HFFc6 (cell line): ENCODE results near the gene ZSCAN23. TPM values are rescaled to one million over a fixed set of nuclear protein-coding genes. Genes with fewer than 3 reads are reported as not detected.

Experiments used
- DNase-seq: peaks from one replicate; pipeline ENCODE4 v3.0.0-alpha.2; 2018
- H3K27ac Mint-ChIP-seq: 2 replicates; pipeline ENCODE4 v1.8.0; 2020; ENCODE audit warnings: mild to moderate bottlenecking, mixed read lengths
- H3K27me3 Mint-ChIP-seq: 2 replicates; pipeline ENCODE4 v1.8.0; 2021; ENCODE audit warnings: mild to moderate bottlenecking, moderate library complexity, mixed read lengths; ENCODE audit not compliant: insufficient read depth
- H3K36me3 Mint-ChIP-seq: 2 replicates; pipeline ENCODE4 v1.8.0; 2021; ENCODE audit warnings: low read depth, mixed read lengths
- H3K4me1 Mint-ChIP-seq: 2 replicates; pipeline ENCODE4 v1.8.0; 2020; ENCODE audit warnings: low read depth, mixed read lengths
- H3K4me3 Mint-ChIP-seq: 2 replicates; pipeline ENCODE4 v1.8.0; 2020; ENCODE audit warnings: mild to moderate bottlenecking, moderate library complexity, mixed read lengths
- H3K9me3 Mint-ChIP-seq: 2 replicates; pipeline ENCODE4 v1.8.0; 2020; ENCODE audit warnings: mild to moderate bottlenecking, mixed read lengths
- CTCF ChIP-seq: fragments of 200-600 bp; sonication (generic); IDR thresholded peaks from 2 replicates; pipeline ENCODE4 v1.5.0; 2021; ENCODE audit warnings: antibody characterized with exemption, mild to moderate bottlenecking
- total RNA-seq, 6 experiments: library from RNA; stranded (reverse); fragmentation: NEBNext Ultra II Directional; extraction: Animal tissue kit (Norgen Biotek cat#: 25700); gene quantifications; 2 replicates in 1 of 6; 3 replicates in 5 of 6; pipeline ENCODE4 v1.2.3, GENCODE V29; 2021

Gene ZSCAN23
- total RNA-seq, 6 experiments from 2014 or later = 0.48 to 1.5 (median 1.0) TPM

- H3K36me3 Mint-ChIP-seq = no peaks in the 10 kb centered on the region
- H3K9me3 Mint-ChIP-seq = no peaks in the 10 kb centered on the region
- DNase-seq = no peak
- no peak overlapping the region for H3K27ac Mint-ChIP-seq
- no peak overlapping the region for H3K4me3 Mint-ChIP-seq
- no peak for TF ChIP-seq CTCF
- H3K4me1 Mint-ChIP-seq = peaks cover 18% of the 10 kb centered on the region
- H3K27me3 Mint-ChIP-seq = peaks cover 2% of the 10 kb centered on the region
Observed at GRCh38 chr6:28486988-28487742, 43.9 kb upstream of the ZSCAN23 start.

- peaks cover 5% of the 10 kb centered on the region for H3K27me3 Mint-ChIP-seq
- TF ChIP-seq CTCF = no peak
- H3K4me3 Mint-ChIP-seq = no peak overlapping the region
- H3K27ac Mint-ChIP-seq = no peak overlapping the region
- peaks cover 18% of the 10 kb centered on the region for H3K4me1 Mint-ChIP-seq
- H3K9me3 Mint-ChIP-seq = no peaks in the 10 kb centered on the region
- DNase-seq = no peak
- H3K36me3 Mint-ChIP-seq = no peaks in the 10 kb centered on the region
Observed at GRCh38 chr6:28486533-28486932, 43.2 kb upstream of the ZSCAN23 start.

GRCh38 chr6:28485482-28485881 is 42.2 kb upstream of the ZSCAN23 start:
- no peak overlapping the region for H3K4me3 Mint-ChIP-seq
- TF ChIP-seq CTCF = no peak
- H3K36me3 Mint-ChIP-seq = no peaks in the 10 kb centered on the region
- H3K27me3 Mint-ChIP-seq = peaks cover 11% of the 10 kb centered on the region
- no peaks in the 10 kb centered on the region for H3K9me3 Mint-ChIP-seq
- no peak overlapping the region for H3K27ac Mint-ChIP-seq
- peaks cover 15% of the 10 kb centered on the region for H3K4me1 Mint-ChIP-seq
- DNase-seq = no peak

GRCh38 chr6:28480253-28480932 is 37.1 kb upstream of the ZSCAN23 start:
- Mint-ChIP-seq H3K4me3 (no peak overlapping the region), H3K27ac (no peak overlapping the region), H3K27me3 (peaks cover 20% of the 10 kb centered on the region), H3K4me1 (peaks cover 5% of the 10 kb centered on the region; the same call in 1 of the 2 replicates), H3K9me3 (no peaks in the 10 kb centered on the region), H3K36me3 (no peaks in the 10 kb centered on the region)
- TF ChIP-seq CTCF = no peak
- no peak for DNase-seq

GRCh38 chr6:28478518-28478917 is 35.2 kb upstream of the ZSCAN23 start:
- Mint-ChIP-seq H3K4me3 (no peak overlapping the region), H3K4me1 (peaks cover 5% of the 10 kb centered on the region; the same call in 1 of the 2 replicates), H3K27me3 (peaks cover 20% of the 10 kb centered on the region), H3K27ac (no peak overlapping the region), H3K9me3 (no peaks in the 10 kb centered on the region), H3K36me3 (no peaks in the 10 kb centered on the region)
- no peak for TF ChIP-seq CTCF
- no peak for DNase-seq
